CD4-positive, alpha-beta memory T cell (primary cell): ENCODE data around the gene B3GALNT2. TPM values are rescaled to one million over a fixed set of nuclear protein-coding genes. Genes with fewer than 3 reads are reported as not detected.
"Not testable (repeated sequence)": the region's sequence is repeated elsewhere in the genome, so short reads cannot be mapped to it uniquely, and the experiment has no call there.

Source experiments
- CTCF ChIA-PET: fragments of 350-600 bp; sonication (Branson Sonifier 250); formaldehyde crosslinking; loops from one replicate; lab custom pipeline; 2021; ENCODE audit warnings: inconsistent platforms; ENCODE audit not compliant: partially characterized antibody; lab: Charles Lee
- POLR2A ChIA-PET: fragments of 350-600 bp; sonication (Branson Sonifier 250); formaldehyde crosslinking; loops from one replicate; lab custom pipeline; 2021; ENCODE audit not compliant: partially characterized antibody; lab: Charles Lee
- DNase-seq, 5 donors: peaks; one replicate each; pipeline versions ENCODE4 v3.0.0 to v3.0.0-alpha.2; 2020 to 2022; ENCODE audit warnings: mixed read lengths in 1 of 5
- H3K27ac ChIP-seq: one replicate; pipeline ENCODE4 v1.7.0; 2013; ENCODE audit warnings: low read depth, low read length
- H3K27me3 ChIP-seq: 2 replicates; pipeline ENCODE4 v1.7.0; 2013; ENCODE audit warnings: mild to moderate bottlenecking, low read length, moderate library complexity; ENCODE audit not compliant: insufficient read depth
- H3K36me3 ChIP-seq: 2 replicates; pipeline ENCODE4 v1.7.0; 2013; ENCODE audit warnings: mild to moderate bottlenecking, low read length, moderate library complexity; ENCODE audit not compliant: insufficient read depth
- H3K4me1 ChIP-seq: 2 replicates; pipeline ENCODE4 v1.7.0; 2013; ENCODE audit warnings: mild to moderate bottlenecking, low read length, moderate library complexity; ENCODE audit not compliant: insufficient read depth
- H3K4me3 ChIP-seq, 2 donors: one replicate each; pipeline ENCODE4 v1.7.0; 2013; ENCODE audit warnings: low read length in 2 of 2, mild to moderate bottlenecking in 1 of 2
- H3K9me3 ChIP-seq, 2 donors: one replicate each; pipeline ENCODE4 v1.7.0; 2013; ENCODE audit warnings: low read length in 2 of 2, control low read depth in 1 of 2; ENCODE audit not compliant: control insufficient read depth in 1 of 2
- H3K27ac Mint-ChIP-seq, 7 donors: one replicate each; pipeline ENCODE4 v1.8.0; 2020 to 2021; ENCODE audit warnings: mixed read lengths in 7 of 7, mild to moderate bottlenecking in 6 of 7, inconsistent platforms in 3 of 7, moderate library complexity in 3 of 7
- H3K27me3 Mint-ChIP-seq, 2 donors: one replicate each; pipeline ENCODE4 v1.8.0; 2020 to 2021; ENCODE audit warnings: mixed read lengths in 2 of 2
- H3K36me3 Mint-ChIP-seq, 2 donors: one replicate each; pipeline ENCODE4 v1.8.0; 2020 to 2021; ENCODE audit warnings: mixed read lengths in 2 of 2, inconsistent platforms in 1 of 2, mild to moderate bottlenecking in 1 of 2
- H3K4me1 Mint-ChIP-seq, 4 donors: one replicate each; pipeline ENCODE4 v1.8.0; 2020 to 2021; ENCODE audit warnings: mixed read lengths in 4 of 4, mild to moderate bottlenecking in 1 of 4
- H3K4me3 Mint-ChIP-seq, 8 donors: one replicate each; pipeline ENCODE4 v1.8.0; 2020 to 2021; ENCODE audit warnings: mixed read lengths in 8 of 8, mild to moderate bottlenecking in 7 of 8, moderate library complexity in 6 of 8, inconsistent platforms in 3 of 8
- H3K9me3 Mint-ChIP-seq, 8 donors: one replicate each; pipeline ENCODE4 v1.8.0; 2020 to 2021; ENCODE audit warnings: mixed read lengths in 8 of 8, mild to moderate bottlenecking in 5 of 8, inconsistent platforms in 3 of 8, moderate library complexity in 1 of 8
- intact Hi-C: fragments of 100-400 bp; cut with micrococcal nuclease; formaldehyde crosslinking; loops from one replicate; pipeline ENCODE4 v1.15.1; 2023
- polyA plus RNA-seq, 2 donors: library from polyadenylated mRNA; unstranded; fragments of 300-500 nt; fragmentation: Illumina TruSeq; gene quantifications; one replicate each; pipeline ENCODE4 v1.2.3, GENCODE V29; 2021
- total RNA-seq, 2 experiments: library from RNA; stranded (reverse); gene quantifications; one replicate each; pipeline ENCODE4 v1.2.3, GENCODE V29; 2021

The B3GALNT2 gene
- total and polyA plus RNA-seq, 4 experiments from 2014 or later, result 6.3 to 12.1 (median 9.1) TPM

DNA sequence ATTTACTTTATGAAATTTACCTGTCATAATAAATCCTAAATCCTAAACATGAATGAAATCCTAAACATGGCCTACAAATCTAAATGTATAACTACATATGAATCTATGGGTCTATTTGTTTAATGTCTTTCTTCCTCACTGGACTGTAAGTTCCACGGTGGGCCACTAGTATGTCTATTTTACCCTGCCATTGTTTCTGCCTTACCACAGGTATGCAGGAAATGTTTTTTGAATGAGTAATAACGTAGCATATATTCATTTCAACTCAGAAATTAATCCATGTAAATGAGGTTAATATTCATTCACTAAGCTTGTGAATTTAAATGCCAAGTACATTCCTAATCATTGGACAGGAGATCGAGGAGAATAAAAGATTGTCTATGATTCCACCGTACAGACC is 35.3 kb downstream of the B3GALNT2 start:
- Mint-ChIP-seq H3K9me3 (no peaks in the 10 kb centered on the region), H3K27ac (no peak overlapping the region), H3K4me3 (no peak overlapping the region), H3K27me3 (no peaks in the 10 kb centered on the region), H3K36me3 (peaks cover 7 to 22% of the 10 kb centered on the region in 2 donors), H3K4me1 (no peaks in the 10 kb centered on the region)
- no peaks in the 10 kb centered on the region for H3K36me3 ChIP-seq
- no peaks in the 10 kb centered on the region for H3K9me3 ChIP-seq
- H3K27ac ChIP-seq, result no peak overlapping the region
- H3K27me3 ChIP-seq, result no peaks in the 10 kb centered on the region
- H3K4me1 ChIP-seq, result peaks cover 5% of the 10 kb centered on the region
- POLR2A ChIA-PET, result no interaction called here
- CTCF ChIA-PET, result interaction anchor here (0.7 to 1.6 kb wide), 2 partner anchors 35 to 42 kb away, joined by 3 read pairs; partner anchors contain the start of gene B3GALNT2
- no peak for DNase-seq
- H3K4me3 ChIP-seq, result no peak overlapping the region
- intact Hi-C loops, result no loop called here

- H3K27ac Mint-ChIP-seq, result no peak overlapping the region
- H3K4me1 ChIP-seq, result peaks cover 5% of the 10 kb centered on the region
- H3K9me3 ChIP-seq, result no peaks in the 10 kb centered on the region
- no peak for DNase-seq
- peaks cover 7 to 18% of the 10 kb centered on the region in 2 donors for H3K36me3 Mint-ChIP-seq
- H3K27ac ChIP-seq, result no peak overlapping the region
- H3K4me3 ChIP-seq, result no peak overlapping the region
- H3K27me3 Mint-ChIP-seq, result no peaks in the 10 kb centered on the region
- no peak overlapping the region for H3K4me3 Mint-ChIP-seq
- intact Hi-C loops, result no loop called here
- POLR2A ChIA-PET, result no interaction called here
- H3K27me3 ChIP-seq, result no peaks in the 10 kb centered on the region
- CTCF ChIA-PET, result interaction anchor here (0.7 to 1.6 kb wide), 2 partner anchors 36 to 41 kb away, joined by 3 read pairs; partner anchors contain the start of gene B3GALNT2
- H3K4me1 Mint-ChIP-seq, result peaks cover 0 to under 1% (median 0%) of the 10 kb centered on the region in 4 donors
- H3K9me3 Mint-ChIP-seq, result no peaks in the 10 kb centered on the region
- no peaks in the 10 kb centered on the region for H3K36me3 ChIP-seq
Observed at GRCh38 chr1:235468004-235468403, 36.2 kb downstream of the B3GALNT2 start.

- POLR2A ChIA-PET, result no interaction called here
- no peak for DNase-seq
- Histone ChIP-seq H3K27me3 (no peaks in the 10 kb centered on the region), H3K27ac (no peak overlapping the region), H3K36me3 (no peaks in the 10 kb centered on the region), H3K9me3 (no peaks in the 10 kb centered on the region), H3K4me3 (no peak overlapping the region), H3K4me1 (peaks cover 14% of the 10 kb centered on the region)
- no peaks in the 10 kb centered on the region for H3K27me3 Mint-ChIP-seq
- CTCF ChIA-PET, result no interaction called here
- peaks cover 7 to 18% of the 10 kb centered on the region in 2 donors for H3K36me3 Mint-ChIP-seq
- peaks cover 10 to 14% (median 12%) of the 10 kb centered on the region in 4 donors for H3K4me1 Mint-ChIP-seq
- intact Hi-C loops, result no loop called here
- no peak overlapping the region for H3K4me3 Mint-ChIP-seq
- H3K9me3 Mint-ChIP-seq, result no peaks in the 10 kb centered on the region
- H3K27ac Mint-ChIP-seq, result no peak overlapping the region
Observed at GRCh38 chr1:235465066-235465465, 39.2 kb downstream of the B3GALNT2 start.

DNA sequence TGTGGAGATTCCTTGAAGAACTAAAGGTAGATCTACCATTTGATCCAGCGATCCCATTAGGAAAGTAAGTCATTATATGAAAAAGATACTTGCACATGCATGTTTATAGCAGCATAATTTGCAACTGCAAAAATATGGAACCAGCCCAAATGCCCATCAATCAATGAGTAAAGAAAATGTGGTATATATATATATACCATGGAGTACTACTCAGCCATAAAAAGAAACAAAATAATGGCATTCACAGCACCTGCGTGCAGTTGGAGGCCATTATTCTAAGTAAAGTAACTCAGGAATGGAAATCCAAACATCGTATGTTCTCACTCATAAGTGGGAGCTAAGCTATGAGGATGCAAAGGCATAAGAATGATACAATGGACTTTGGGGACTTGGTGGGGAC is 41.4 kb downstream of the B3GALNT2 start:
- Mint-ChIP-seq H3K4me1 (peaks cover 10 to 14% (median 12%) of the 10 kb centered on the region in 4 donors), H3K27ac (peak overlapping the region in 1 of 7 donors; percentile 26), H3K4me3 (peak overlapping the region in 1 of 8 donors; percentile 30), H3K36me3 (peaks cover 2 to 15% of the 10 kb centered on the region in 2 donors)
- DNase-seq, POLR2A ChIA-PET, H3K4me3 ChIP-seq, H3K36me3 ChIP-seq, H3K27me3 Mint-ChIP-seq, H3K27me3 ChIP-seq, H3K27ac ChIP-seq, CTCF ChIA-PET, H3K9me3 Mint-ChIP-seq, H3K9me3 ChIP-seq, intact Hi-C loops: not testable (repeated sequence)
- H3K4me1 ChIP-seq, result peaks cover 14% of the 10 kb centered on the region

DNA sequence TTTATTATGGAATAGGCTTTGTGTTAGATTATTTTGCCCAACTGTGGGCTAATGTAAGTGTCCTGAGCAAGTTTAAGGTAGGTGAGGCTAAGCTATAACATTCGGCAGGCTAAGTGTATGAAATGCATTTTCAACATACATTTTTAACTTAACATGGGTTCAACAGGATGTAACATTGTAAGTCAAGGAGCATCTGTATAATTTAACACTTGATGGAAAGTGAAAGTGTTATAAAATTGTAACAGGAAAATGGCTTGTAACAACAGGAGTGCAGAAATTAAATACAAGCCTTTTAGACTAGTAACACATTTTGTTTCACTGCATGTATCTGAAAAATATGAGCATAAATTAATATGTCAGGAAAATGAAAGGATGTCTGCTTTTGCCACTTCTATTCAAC is 42.3 kb downstream of the B3GALNT2 start:
- no peaks in the 10 kb centered on the region for H3K27me3 Mint-ChIP-seq
- Histone ChIP-seq H3K27ac (no peak overlapping the region), H3K4me3 (no peak overlapping the region), H3K27me3 (no peaks in the 10 kb centered on the region), H3K4me1 (peaks cover 14% of the 10 kb centered on the region), H3K36me3 (no peaks in the 10 kb centered on the region), H3K9me3 (no peaks in the 10 kb centered on the region)
- H3K4me1 Mint-ChIP-seq, result peaks cover 10 to 14% (median 12%) of the 10 kb centered on the region in 4 donors
- no peaks in the 10 kb centered on the region for H3K9me3 Mint-ChIP-seq
- intact Hi-C loops, result no loop called here
- DNase-seq, result no peak
- peaks cover 2 to 15% of the 10 kb centered on the region in 2 donors for H3K36me3 Mint-ChIP-seq
- H3K4me3 Mint-ChIP-seq, result peak overlapping the region in 1 of 8 donors; percentile 9
- ChIA-PET POLR2A (no interaction called here), CTCF (interaction anchor here (1.7 kb wide), 1 partner anchor 43 kb away, joined by 4 read pairs; no protein-coding TSS in a partner anchor)
- peak overlapping the region in 5 of 7 donors; percentile 2 to 58 (median 4) for H3K27ac Mint-ChIP-seq

DNA sequence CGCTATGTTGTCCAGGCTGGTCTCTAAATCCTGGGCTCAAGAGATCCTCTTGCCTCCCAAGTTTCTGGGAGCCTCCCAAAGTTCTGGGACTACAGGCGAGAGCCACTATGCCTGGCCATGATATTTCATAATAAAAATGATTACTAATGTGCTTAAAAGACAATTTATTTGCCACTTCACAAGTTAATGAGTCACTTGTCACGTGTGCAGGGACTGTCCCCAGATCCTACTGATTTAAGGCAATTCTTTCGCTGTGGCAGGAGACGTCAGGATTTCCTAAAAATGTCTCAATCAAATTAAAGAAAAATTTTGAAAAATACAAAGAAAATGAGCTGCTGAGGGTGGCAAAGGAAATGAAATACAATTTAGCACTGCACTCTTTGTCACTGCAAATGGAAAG is 43.5 kb downstream of the B3GALNT2 start:
- H3K27me3 ChIP-seq, result no peaks in the 10 kb centered on the region
- Mint-ChIP-seq H3K36me3 (peaks cover 3 to 13% of the 10 kb centered on the region in 2 donors), H3K27me3 (no peaks in the 10 kb centered on the region), H3K9me3 (no peaks in the 10 kb centered on the region), H3K27ac (no peak overlapping the region), H3K4me1 (peaks cover 10 to 14% (median 12%) of the 10 kb centered on the region in 4 donors), H3K4me3 (no peak overlapping the region)
- H3K4me1 ChIP-seq, result peaks cover 14% of the 10 kb centered on the region
- H3K27ac ChIP-seq, result no peak overlapping the region
- no peaks in the 10 kb centered on the region for H3K36me3 ChIP-seq
- CTCF ChIA-PET, result interaction anchor here (1.5 to 1.7 kb wide), 2 partner anchors 10 to 44 kb away, joined by 3 to 4 read pairs; no protein-coding TSS in a partner anchor
- H3K4me3 ChIP-seq, result no peak overlapping the region
- intact Hi-C loops, result no loop called here
- H3K9me3 ChIP-seq, result no peaks in the 10 kb centered on the region
- no peak for DNase-seq
- POLR2A ChIA-PET, result no interaction called here

GRCh38 chr1:235457856-235458255 is 46.4 kb downstream of the B3GALNT2 start:
- H3K36me3 Mint-ChIP-seq, result peaks cover 0 to 10% of the 10 kb centered on the region in 2 donors
- H3K27me3 Mint-ChIP-seq, H3K9me3 ChIP-seq, H3K27me3 ChIP-seq, H3K9me3 Mint-ChIP-seq, H3K36me3 ChIP-seq, H3K4me3 Mint-ChIP-seq, POLR2A ChIA-PET, H3K27ac Mint-ChIP-seq, H3K4me3 ChIP-seq, CTCF ChIA-PET, H3K27ac ChIP-seq, DNase-seq, H3K4me1 ChIP-seq, intact Hi-C loops: not testable (repeated sequence)
- peaks cover 10 to 12% (median 12%) of the 10 kb centered on the region in 4 donors for H3K4me1 Mint-ChIP-seq
